Skeletal muscle satellite cell (primary cell): ENCODE data around the gene SUPT7L.
"Not testable (repeated sequence)": the region's sequence is repeated elsewhere in the genome, so short reads cannot be mapped to it uniquely, and the experiment has no call there.

Experiments used
- H3K27me3 ChIP-seq: 2 replicates; pipeline ENCODE4 v1.7.0; 2013; ENCODE audit warnings: low read length; ENCODE audit not compliant: control insufficient read depth, insufficient read depth
- H3K36me3 ChIP-seq: 2 replicates; pipeline ENCODE4 v1.7.0; 2013; ENCODE audit warnings: mild to moderate bottlenecking, control low read depth, low read length; ENCODE audit not compliant: insufficient read depth
- H3K4me1 ChIP-seq: 2 replicates; pipeline ENCODE4 v1.7.0; 2013; ENCODE audit warnings: low read length; ENCODE audit not compliant: control insufficient read depth, insufficient read depth
- H3K4me2 ChIP-seq: 2 replicates; pipeline ENCODE4 v1.7.0; 2013; ENCODE audit warnings: mild to moderate bottlenecking, low read length
- H3K4me3 ChIP-seq: 2 replicates; pipeline ENCODE4 v1.7.0; 2013; ENCODE audit warnings: low read length
- H3K9ac ChIP-seq: 2 replicates; pipeline ENCODE4 v1.7.0; 2013; ENCODE audit warnings: mild to moderate bottlenecking, low read depth, low read length, moderate library complexity
- H3K9me3 ChIP-seq: replicated peaks from 2 replicates; pipeline ENCODE4 v1.7.0; 2013; ENCODE audit warnings: mild to moderate bottlenecking, control low read depth, low read length

SUPT7L gene

GRCh38 chr2:27630257-27630656 lies 33.2 kb downstream of the SUPT7L start:
- H3K4me3 ChIP-seq, H3K9me3 ChIP-seq, H3K9ac ChIP-seq, H3K4me2 ChIP-seq, H3K27me3 ChIP-seq: not testable (repeated sequence)
- Histone ChIP-seq H3K4me1 (peaks cover 27% of the 10 kb centered on the region), H3K36me3 (peaks cover 33% of the 10 kb centered on the region)

GRCh38 chr2:27628767-27629709 lies 34.4 kb downstream of the SUPT7L start, which contains the start of the genes CCDC121 and GPN1:
CCDC121 (minus strand) TSS chr2:27629012; CDS start chr2:27627799, 1,213 bp downstream.
GPN1 (plus strand) TSS chr2:27629050; CDS start chr2:27629059, 9 bp downstream.
- Histone ChIP-seq H3K9me3 (no peaks in the 10 kb centered on the region), H3K27me3 (no peaks in the 10 kb centered on the region), H3K4me1 (peaks cover 27% of the 10 kb centered on the region), H3K4me3 (peak within 1 kb of the TSS; percentile 87), H3K4me2 (peak within 1 kb of the TSS; percentile 87), H3K9ac (peak within 1 kb of the TSS; percentile 96), H3K36me3 (peaks cover 34% of the 10 kb centered on the region)

- H3K27me3 ChIP-seq: no peaks in the 10 kb centered on the region
- peaks cover 40% of the 10 kb centered on the region for H3K36me3 ChIP-seq
- H3K4me2 ChIP-seq: peak overlapping the region; percentile 87
- H3K9me3 ChIP-seq: no peaks in the 10 kb centered on the region
- peaks cover 33% of the 10 kb centered on the region for H3K4me1 ChIP-seq
- peak overlapping the region; percentile 87 for H3K4me3 ChIP-seq
- peak overlapping the region; percentile 96 for H3K9ac ChIP-seq
Observed at GRCh38 chr2:27627963-27628766, 35.2 kb downstream of the SUPT7L start.

- not testable (repeated sequence) for H3K27me3 ChIP-seq, H3K4me2 ChIP-seq, H3K4me3 ChIP-seq, H3K9me3 ChIP-seq
- H3K36me3 ChIP-seq: peaks cover 36% of the 10 kb centered on the region
- peaks cover 45% of the 10 kb centered on the region for H3K4me1 ChIP-seq
- peak overlapping the region; percentile 69 for H3K9ac ChIP-seq
Observed at GRCh38 chr2:27626921-27627320, 36.5 kb downstream of the SUPT7L start.

- not testable (repeated sequence) for H3K9me3 ChIP-seq, H3K4me2 ChIP-seq, H3K4me3 ChIP-seq, H3K27me3 ChIP-seq
- Histone ChIP-seq H3K9ac (peak overlapping the region; percentile 5), H3K4me1 (peaks cover 49% of the 10 kb centered on the region), H3K36me3 (peaks cover 34% of the 10 kb centered on the region)
Observed at GRCh38 chr2:27626323-27626722, 37.1 kb downstream of the SUPT7L start.

GRCh38 chr2:27624943-27625342 lies 38.5 kb downstream of the SUPT7L start:
- Histone ChIP-seq H3K4me1 (peaks cover 49% of the 10 kb centered on the region), H3K36me3 (peaks cover 44% of the 10 kb centered on the region), H3K9me3 (no peaks in the 10 kb centered on the region), H3K27me3 (no peaks in the 10 kb centered on the region), H3K4me3 (no peak overlapping the region), H3K4me2 (no peak overlapping the region), H3K9ac (no peak overlapping the region)

- Histone ChIP-seq H3K27me3 (no peaks in the 10 kb centered on the region), H3K9ac (no peak overlapping the region), H3K36me3 (peaks cover 54% of the 10 kb centered on the region), H3K9me3 (no peaks in the 10 kb centered on the region), H3K4me3 (no peak overlapping the region), H3K4me1 (peaks cover 40% of the 10 kb centered on the region), H3K4me2 (peak overlapping the region; percentile 8)
Observed at GRCh38 chr2:27622921-27623384, 40.5 kb downstream of the SUPT7L start.

- H3K36me3 ChIP-seq: peaks cover 62% of the 10 kb centered on the region
- H3K27me3 ChIP-seq: no peaks in the 10 kb centered on the region
- H3K4me3 ChIP-seq: no peak overlapping the region
- no peak overlapping the region for H3K9ac ChIP-seq
- no peak overlapping the region for H3K4me2 ChIP-seq
- H3K4me1 ChIP-seq: peaks cover 26% of the 10 kb centered on the region
- H3K9me3 ChIP-seq: no peaks in the 10 kb centered on the region
Observed at GRCh38 chr2:27621524-27621923, 41.9 kb downstream of the SUPT7L start.

- Histone ChIP-seq H3K27me3 (no peaks in the 10 kb centered on the region), H3K9me3 (no peaks in the 10 kb centered on the region), H3K9ac (no peak overlapping the region), H3K36me3 (peaks cover 40% of the 10 kb centered on the region), H3K4me3 (no peak overlapping the region), H3K4me2 (no peak overlapping the region), H3K4me1 (no peaks in the 10 kb centered on the region)
Observed at GRCh38 chr2:27615316-27615715, 48.1 kb downstream of the SUPT7L start.

GRCh38 chr2:27613985-27614384 lies 49.4 kb downstream of the SUPT7L start:
- Histone ChIP-seq H3K27me3 (no peaks in the 10 kb centered on the region), H3K4me3 (no peak overlapping the region), H3K4me1 (no peaks in the 10 kb centered on the region), H3K9ac (no peak overlapping the region), H3K9me3 (no peaks in the 10 kb centered on the region), H3K4me2 (no peak overlapping the region), H3K36me3 (peaks cover 44% of the 10 kb centered on the region)

GRCh38 chr2:27606611-27607010 lies 56.8 kb downstream of the SUPT7L start:
- Histone ChIP-seq H3K27me3 (no peaks in the 10 kb centered on the region), H3K4me1 (peaks cover 6% of the 10 kb centered on the region), H3K4me2 (peak overlapping the region; percentile 57), H3K9me3 (no peaks in the 10 kb centered on the region), H3K36me3 (peaks cover 47% of the 10 kb centered on the region), H3K4me3 (no peak overlapping the region), H3K9ac (peak overlapping the region; percentile 39)
